GM23338 (cell line): ENCODE results near the gene G6PC3. TPM values are rescaled to one million over a fixed set of nuclear protein-coding genes. Genes with fewer than 3 reads are reported as not detected.

Experiments used
- ATAC-seq: fragments of 200-7000 bp; cut with Tn5 transposase; 3 replicates; pipeline ENCODE4 v1.9.1; 2020
- DNase-seq: peaks from one replicate; pipeline ENCODE4 v3.0.0-alpha.2; 2015; ENCODE audit warnings: low spot score
- H2AFZ ChIP-seq: fragments of 200-600 bp; sonication (generic); 2 replicates; pipeline ENCODE4 v1.8.0; 2016; ENCODE audit warnings: antibody characterized with exemption, mild to moderate bottlenecking, moderate library complexity
- H3F3A ChIP-seq: fragments of 200-600 bp; sonication (generic); replicated peaks from 2 replicates; pipeline ENCODE4 v1.8.0; 2017; ENCODE audit warnings: antibody characterized with exemption, mixed run types, low read depth
- H3K27ac ChIP-seq: fragments of 200-600 bp; sonication (generic); 2 replicates; pipeline ENCODE4 v1.6.1; 2016; ENCODE audit warnings: low read depth
- H3K27me3 ChIP-seq: fragments of 200-600 bp; sonication (generic); 2 replicates; pipeline ENCODE4 v1.8.0; 2016; ENCODE audit warnings: mild to moderate bottlenecking, mixed run types, moderate library complexity; ENCODE audit not compliant: insufficient read depth
- H3K36me3 ChIP-seq: fragments of 200-600 bp; sonication (generic); 2 replicates; pipeline ENCODE4 v1.8.0; 2016; ENCODE audit warnings: mild to moderate bottlenecking; ENCODE audit not compliant: insufficient read depth
- H3K4me1 ChIP-seq: fragments of 200-600 bp; sonication (generic); 2 replicates; pipeline ENCODE4 v1.8.0; 2016; ENCODE audit warnings: mild to moderate bottlenecking, moderate library complexity; ENCODE audit not compliant: insufficient read depth
- H3K4me2 ChIP-seq: fragments of 200-600 bp; sonication (generic); 2 replicates; pipeline ENCODE4 v1.7.1; 2017; ENCODE audit warnings: mixed run types
- H3K4me3 ChIP-seq: fragments of 200-600 bp; sonication (generic); 2 replicates; pipeline ENCODE4 v1.6.1; 2016; ENCODE audit warnings: mixed run types
- H3K79me2 ChIP-seq: fragments of 200-600 bp; sonication (generic); replicated peaks from 2 replicates; pipeline ENCODE4 v1.8.0; 2017; ENCODE audit warnings: mild to moderate bottlenecking; ENCODE audit not compliant: insufficient read depth
- H3K9me2 ChIP-seq: fragments of 200-600 bp; sonication (generic); 2 replicates; pipeline ENCODE4 v1.8.0; 2017; ENCODE audit not compliant: insufficient read depth
- H4K20me1 ChIP-seq: fragments of 200-600 bp; sonication (generic); replicated peaks from 2 replicates; pipeline ENCODE4 v1.8.0; 2017; ENCODE audit warnings: mild to moderate bottlenecking; ENCODE audit not compliant: insufficient read depth
- H3K27ac Mint-ChIP-seq: 2 replicates; pipeline ENCODE4 v1.8.0; 2020; ENCODE audit warnings: inconsistent platforms, mild to moderate bottlenecking, moderate library complexity, mixed read lengths
- H3K27me3 Mint-ChIP-seq: 3 replicates; pipeline ENCODE4 v1.8.0; 2022; ENCODE audit warnings: low read depth, mild to moderate bottlenecking, moderate library complexity, mixed read lengths, inconsistent platforms; ENCODE audit not compliant: insufficient read depth, poor library complexity
- H3K36me3 Mint-ChIP-seq: 3 replicates; pipeline ENCODE4 v1.8.0; 2021; ENCODE audit warnings: low read depth, mild to moderate bottlenecking, inconsistent platforms, moderate library complexity, mixed read lengths
- H3K4me1 Mint-ChIP-seq: 3 replicates; pipeline ENCODE4 v1.8.0; 2020; ENCODE audit warnings: mild to moderate bottlenecking, inconsistent platforms, mixed read lengths
- H3K4me3 Mint-ChIP-seq: 3 replicates; pipeline ENCODE4 v1.8.0; 2021; ENCODE audit warnings: moderate library complexity, mild to moderate bottlenecking, inconsistent platforms, mixed read lengths
- H3K9me3 Mint-ChIP-seq: 3 replicates; pipeline ENCODE4 v1.8.0; 2020; ENCODE audit warnings: moderate library complexity, mild to moderate bottlenecking, inconsistent platforms, mixed read lengths
- CREB1 ChIP-seq: fragments of 250-450 bp; sonication (Bioruptor Pico); IDR thresholded peaks from 2 replicates; pipeline ENCODE4 v1.5.0; 2020; ENCODE audit warnings: low read depth, mild to moderate bottlenecking, moderate library complexity
- ETS1 ChIP-seq: IDR thresholded peaks from 2 replicates; pipeline ENCODE4 v1.6.1; 2016; ENCODE audit warnings: antibody characterized with exemption
- JUNB ChIP-seq: IDR thresholded peaks from one replicate; pipeline ENCODE4 v1.6.1; 2016; ENCODE audit warnings: antibody characterized with exemption; ENCODE audit not compliant: unreplicated experiment
- NANOG ChIP-seq: IDR thresholded peaks from 2 replicates; pipeline ENCODE4 v1.6.1; 2016; ENCODE audit warnings: antibody characterized with exemption, borderline replicate concordance
- POLR2AphosphoS5 ChIP-seq: IDR thresholded peaks from 2 replicates; pipeline ENCODE4 v1.6.1; 2016; ENCODE audit warnings: antibody characterized with exemption, low read depth
- STAT1 ChIP-seq: IDR thresholded peaks from one replicate; pipeline ENCODE4 v1.6.1; 2016; ENCODE audit warnings: antibody characterized with exemption; ENCODE audit not compliant: unreplicated experiment
- ZNF331 ChIP-seq: fragments of 250-450 bp; sonication (Bioruptor Pico); IDR thresholded peaks from 2 replicates; pipeline ENCODE4 v1.5.0; 2020; ENCODE audit warnings: low read depth, mild to moderate bottlenecking, moderate library complexity
- polyA plus RNA-seq: library from polyadenylated mRNA; unstranded; fragments of >200 nt; fragmentation: Nextera tagmentation; extraction: Ambion mirVana; gene quantifications from 2 replicates; pipeline ENCODE4 v1.2.1, GENCODE V29; 2016
- total RNA-seq: library from RNA; depleted of rRNA; stranded (reverse); fragments of >200 nt; shearing (Covaris generic); gene quantifications from 2 replicates; pipeline ENCODE4 v1.2.3, GENCODE V29; 2014
- TF ChIP-seq, protein P1 (sequence below): IDR thresholded peaks from one replicate; pipeline ENCODE4 v1.6.1; 2018; ENCODE audit warnings: antibody characterized with exemption; ENCODE audit not compliant: unreplicated experiment
- TF ChIP-seq, protein P2 (sequence below): fragments of 250-450 bp; sonication (Bioruptor Pico); IDR thresholded peaks from 2 replicates; pipeline ENCODE4 v1.5.0; 2020; ENCODE audit warnings: mild to moderate bottlenecking, moderate library complexity

The G6PC3 gene
- total and polyA plus RNA-seq, 2 experiments from 2014 or later = 112 to 143 TPM

GRCh38 chr17:44082256-44082927, 11.9 kb downstream of the G6PC3 start:
- no peak overlapping the region for H3K27ac ChIP-seq
- H3K27ac Mint-ChIP-seq = no peak overlapping the region
- no peaks in the 10 kb centered on the region for H3K9me2 ChIP-seq
- no peak overlapping the region for H2AFZ ChIP-seq
- ATAC-seq = no peak
- H4K20me1 ChIP-seq = no peaks in the 10 kb centered on the region; the same call in 1 of the 2 replicates
- H3K9me3 Mint-ChIP-seq = no peaks in the 10 kb centered on the region; the same call in 2 of the 3 replicates
- H3K4me2 ChIP-seq = no peak overlapping the region
- no peaks in the 10 kb centered on the region for H3K79me2 ChIP-seq
- TF ChIP-seq, protein P1, sequence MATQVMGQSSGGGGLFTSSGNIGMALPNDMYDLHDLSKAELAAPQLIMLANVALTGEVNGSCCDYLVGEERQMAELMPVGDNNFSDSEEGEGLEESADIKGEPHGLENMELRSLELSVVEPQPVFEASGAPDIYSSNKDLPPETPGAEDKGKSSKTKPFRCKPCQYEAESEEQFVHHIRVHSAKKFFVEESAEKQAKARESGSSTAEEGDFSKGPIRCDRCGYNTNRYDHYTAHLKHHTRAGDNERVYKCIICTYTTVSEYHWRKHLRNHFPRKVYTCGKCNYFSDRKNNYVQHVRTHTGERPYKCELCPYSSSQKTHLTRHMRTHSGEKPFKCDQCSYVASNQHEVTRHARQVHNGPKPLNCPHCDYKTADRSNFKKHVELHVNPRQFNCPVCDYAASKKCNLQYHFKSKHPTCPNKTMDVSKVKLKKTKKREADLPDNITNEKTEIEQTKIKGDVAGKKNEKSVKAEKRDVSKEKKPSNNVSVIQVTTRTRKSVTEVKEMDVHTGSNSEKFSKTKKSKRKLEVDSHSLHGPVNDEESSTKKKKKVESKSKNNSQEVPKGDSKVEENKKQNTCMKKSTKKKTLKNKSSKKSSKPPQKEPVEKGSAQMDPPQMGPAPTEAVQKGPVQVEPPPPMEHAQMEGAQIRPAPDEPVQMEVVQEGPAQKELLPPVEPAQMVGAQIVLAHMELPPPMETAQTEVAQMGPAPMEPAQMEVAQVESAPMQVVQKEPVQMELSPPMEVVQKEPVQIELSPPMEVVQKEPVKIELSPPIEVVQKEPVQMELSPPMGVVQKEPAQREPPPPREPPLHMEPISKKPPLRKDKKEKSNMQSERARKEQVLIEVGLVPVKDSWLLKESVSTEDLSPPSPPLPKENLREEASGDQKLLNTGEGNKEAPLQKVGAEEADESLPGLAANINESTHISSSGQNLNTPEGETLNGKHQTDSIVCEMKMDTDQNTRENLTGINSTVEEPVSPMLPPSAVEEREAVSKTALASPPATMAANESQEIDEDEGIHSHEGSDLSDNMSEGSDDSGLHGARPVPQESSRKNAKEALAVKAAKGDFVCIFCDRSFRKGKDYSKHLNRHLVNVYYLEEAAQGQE = no peak
- no peak for TF ChIP-seq POLR2AphosphoS5
- TF ChIP-seq ZNF331 (CRISPR knock-in tag) = no peak
- TF ChIP-seq CREB1 (CRISPR knock-in tag) = no peak
- TF ChIP-seq JUNB = no peak
- TF ChIP-seq ETS1 = no peak
- TF ChIP-seq, protein P2, sequence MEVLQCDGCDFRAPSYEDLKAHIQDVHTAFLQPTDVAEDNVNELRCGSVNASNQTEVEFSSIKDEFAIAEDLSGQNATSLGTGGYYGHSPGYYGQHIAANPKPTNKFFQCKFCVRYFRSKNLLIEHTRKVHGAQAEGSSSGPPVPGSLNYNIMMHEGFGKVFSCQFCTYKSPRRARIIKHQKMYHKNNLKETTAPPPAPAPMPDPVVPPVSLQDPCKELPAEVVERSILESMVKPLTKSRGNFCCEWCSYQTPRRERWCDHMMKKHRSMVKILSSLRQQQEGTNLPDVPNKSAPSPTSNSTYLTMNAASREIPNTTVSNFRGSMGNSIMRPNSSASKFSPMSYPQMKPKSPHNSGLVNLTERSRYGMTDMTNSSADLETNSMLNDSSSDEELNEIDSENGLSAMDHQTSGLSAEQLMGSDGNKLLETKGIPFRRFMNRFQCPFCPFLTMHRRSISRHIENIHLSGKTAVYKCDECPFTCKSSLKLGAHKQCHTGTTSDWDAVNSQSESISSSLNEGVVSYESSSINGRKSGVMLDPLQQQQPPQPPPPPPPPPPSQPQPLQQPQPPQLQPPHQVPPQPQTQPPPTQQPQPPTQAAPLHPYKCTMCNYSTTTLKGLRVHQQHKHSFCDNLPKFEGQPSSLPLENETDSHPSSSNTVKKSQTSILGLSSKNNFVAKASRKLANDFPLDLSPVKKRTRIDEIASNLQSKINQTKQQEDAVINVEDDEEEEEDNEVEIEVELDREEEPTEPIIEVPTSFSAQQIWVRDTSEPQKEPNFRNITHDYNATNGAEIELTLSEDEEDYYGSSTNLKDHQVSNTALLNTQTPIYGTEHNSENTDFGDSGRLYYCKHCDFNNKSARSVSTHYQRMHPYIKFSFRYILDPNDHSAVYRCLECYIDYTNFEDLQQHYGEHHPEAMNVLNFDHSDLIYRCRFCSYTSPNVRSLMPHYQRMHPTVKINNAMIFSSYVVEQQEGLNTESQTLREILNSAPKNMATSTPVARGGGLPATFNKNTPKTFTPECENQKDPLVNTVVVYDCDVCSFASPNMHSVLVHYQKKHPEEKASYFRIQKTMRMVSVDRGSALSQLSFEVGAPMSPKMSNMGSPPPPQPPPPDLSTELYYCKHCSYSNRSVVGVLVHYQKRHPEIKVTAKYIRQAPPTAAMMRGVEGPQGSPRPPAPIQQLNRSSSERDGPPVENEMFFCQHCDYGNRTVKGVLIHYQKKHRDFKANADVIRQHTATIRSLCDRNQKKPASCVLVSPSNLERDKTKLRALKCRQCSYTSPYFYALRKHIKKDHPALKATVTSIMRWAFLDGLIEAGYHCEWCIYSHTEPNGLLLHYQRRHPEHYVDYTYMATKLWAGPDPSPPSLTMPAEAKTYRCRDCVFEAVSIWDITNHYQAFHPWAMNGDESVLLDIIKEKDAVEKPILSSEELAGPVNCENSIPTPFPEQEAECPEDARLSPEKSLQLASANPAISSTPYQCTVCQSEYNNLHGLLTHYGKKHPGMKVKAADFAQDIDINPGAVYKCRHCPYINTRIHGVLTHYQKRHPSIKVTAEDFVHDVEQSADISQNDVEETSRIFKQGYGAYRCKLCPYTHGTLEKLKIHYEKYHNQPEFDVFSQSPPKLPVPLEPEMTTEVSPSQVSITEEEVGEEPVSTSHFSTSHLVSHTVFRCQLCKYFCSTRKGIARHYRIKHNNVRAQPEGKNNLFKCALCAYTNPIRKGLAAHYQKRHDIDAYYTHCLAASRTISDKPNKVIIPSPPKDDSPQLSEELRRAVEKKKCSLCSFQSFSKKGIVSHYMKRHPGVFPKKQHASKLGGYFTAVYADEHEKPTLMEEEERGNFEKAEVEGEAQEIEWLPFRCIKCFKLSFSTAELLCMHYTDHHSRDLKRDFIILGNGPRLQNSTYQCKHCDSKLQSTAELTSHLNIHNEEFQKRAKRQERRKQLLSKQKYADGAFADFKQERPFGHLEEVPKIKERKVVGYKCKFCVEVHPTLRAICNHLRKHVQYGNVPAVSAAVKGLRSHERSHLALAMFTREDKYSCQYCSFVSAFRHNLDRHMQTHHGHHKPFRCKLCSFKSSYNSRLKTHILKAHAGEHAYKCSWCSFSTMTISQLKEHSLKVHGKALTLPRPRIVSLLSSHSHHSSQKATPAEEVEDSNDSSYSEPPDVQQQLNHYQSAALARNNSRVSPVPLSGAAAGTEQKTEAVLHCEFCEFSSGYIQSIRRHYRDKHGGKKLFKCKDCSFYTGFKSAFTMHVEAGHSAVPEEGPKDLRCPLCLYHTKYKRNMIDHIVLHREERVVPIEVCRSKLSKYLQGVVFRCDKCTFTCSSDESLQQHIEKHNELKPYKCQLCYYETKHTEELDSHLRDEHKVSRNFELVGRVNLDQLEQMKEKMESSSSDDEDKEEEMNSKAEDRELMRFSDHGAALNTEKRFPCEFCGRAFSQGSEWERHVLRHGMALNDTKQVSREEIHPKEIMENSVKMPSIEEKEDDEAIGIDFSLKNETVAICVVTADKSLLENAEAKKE (CRISPR knock-in tag) = no peak
- no peak for TF ChIP-seq NANOG
- TF ChIP-seq STAT1 = no peak
- DNase-seq = no peak
- H3K4me3 Mint-ChIP-seq = no peak overlapping the region
- H3F3A ChIP-seq = 0 out of 2 replicates have a peak, but pooled peaks cover 13% of the 10 kb centered on the region
- peaks cover 10% of the 10 kb centered on the region for H3K4me1 ChIP-seq
- H3K27me3 ChIP-seq = no peaks in the 10 kb centered on the region
- H3K36me3 Mint-ChIP-seq = peaks cover 63% of the 10 kb centered on the region
- H3K36me3 ChIP-seq = no peaks in the 10 kb centered on the region; the same call in 1 of the 2 replicates
- H3K27me3 Mint-ChIP-seq = peaks cover 23% of the 10 kb centered on the region
- H3K4me3 ChIP-seq = no peak overlapping the region
- peaks cover 35% of the 10 kb centered on the region for H3K4me1 Mint-ChIP-seq
